Thyroid gland (tissue), 4 donors: ENCODE data around the gene TOP2B.

ENCODE experiments used
- CTCF ChIP-seq, 6 experiments: fragments of 200-600 bp in 3 of 6; fragments of 450-650 bp in 3 of 6; sonication (generic) in 3 of 6; IDR thresholded peaks; one replicate each; pipeline ENCODE4 v1.5.1; 2016 to 2019; ENCODE audit warnings: antibody characterized with exemption in 6 of 6, mild to moderate bottlenecking in 2 of 6, inconsistent platforms in 1 of 6, moderate library complexity in 1 of 6
- POLR2A ChIP-seq, 2 donors: fragments of 450-650 bp; IDR thresholded peaks; one replicate each; pipeline ENCODE4 v1.6.1; 2017; ENCODE audit warnings: antibody characterized with exemption in 2 of 2, mild to moderate bottlenecking in 2 of 2, moderate library complexity in 1 of 2

DNA sequence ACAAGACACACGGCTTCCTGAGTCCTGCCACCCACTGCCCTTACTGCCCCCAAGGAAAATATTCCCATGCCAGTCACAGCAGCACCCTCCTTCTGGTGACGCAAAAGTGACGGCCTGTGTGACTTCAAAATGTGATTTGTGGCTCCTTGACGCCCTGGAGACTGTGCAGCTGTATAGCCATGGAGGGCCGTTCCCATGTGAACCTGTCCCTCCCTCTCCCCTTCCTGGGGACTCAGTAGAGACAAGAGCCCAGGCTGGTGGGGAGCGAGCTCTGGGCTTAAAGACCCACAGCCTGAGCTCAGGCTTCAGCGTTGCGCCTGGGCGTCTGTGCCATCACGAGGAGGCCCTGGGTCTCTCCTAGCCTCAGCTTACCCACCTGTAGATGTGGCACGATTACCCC is 78.2 kb downstream of the TOP2B start:
- TF ChIP-seq CTCF (IDR thresholded peaks at IDR 0.05) (no peak), POLR2A (IDR thresholded peaks at IDR 0.05) (no peak)
